Transverse colon (tissue), 4 donors: ENCODE results near the gene GNAO1.

Experiments used
- EP300 ChIP-seq: sonication (generic); formaldehyde crosslinking; IDR thresholded peaks from one replicate; pipeline ENCODE4 v1.6.1; 2017; ENCODE audit warnings: antibody characterized with exemption, low read depth
- POLR2AphosphoS5 ChIP-seq, 3 donors: sonication (generic); formaldehyde crosslinking; IDR thresholded peaks; one replicate each; pipeline ENCODE4 v1.6.1; 2016; ENCODE audit warnings: antibody characterized with exemption in 3 of 3
- TF ChIP-seq, protein P1 (sequence below), 5 experiments: fragments of 200-600 bp in 3 of 5; fragments of 450-650 bp in 2 of 5; sonication (generic) in 3 of 5; IDR thresholded peaks; 1 replicate in 2 of 5; 2 replicates in 3 of 5; pipeline ENCODE4 v1.5.1; 2016 to 2017; ENCODE audit warnings: antibody characterized with exemption in 5 of 5, inconsistent platforms in 3 of 5, mild to moderate bottlenecking in 2 of 5, moderate library complexity in 1 of 5

GRCh38 chr16:56191835-56192634, 746 bp downstream of the GNAO1 start:
- TF ChIP-seq POLR2AphosphoS5 (IDR thresholded peaks at IDR 0.05): no peak
- TF ChIP-seq, protein P1, sequence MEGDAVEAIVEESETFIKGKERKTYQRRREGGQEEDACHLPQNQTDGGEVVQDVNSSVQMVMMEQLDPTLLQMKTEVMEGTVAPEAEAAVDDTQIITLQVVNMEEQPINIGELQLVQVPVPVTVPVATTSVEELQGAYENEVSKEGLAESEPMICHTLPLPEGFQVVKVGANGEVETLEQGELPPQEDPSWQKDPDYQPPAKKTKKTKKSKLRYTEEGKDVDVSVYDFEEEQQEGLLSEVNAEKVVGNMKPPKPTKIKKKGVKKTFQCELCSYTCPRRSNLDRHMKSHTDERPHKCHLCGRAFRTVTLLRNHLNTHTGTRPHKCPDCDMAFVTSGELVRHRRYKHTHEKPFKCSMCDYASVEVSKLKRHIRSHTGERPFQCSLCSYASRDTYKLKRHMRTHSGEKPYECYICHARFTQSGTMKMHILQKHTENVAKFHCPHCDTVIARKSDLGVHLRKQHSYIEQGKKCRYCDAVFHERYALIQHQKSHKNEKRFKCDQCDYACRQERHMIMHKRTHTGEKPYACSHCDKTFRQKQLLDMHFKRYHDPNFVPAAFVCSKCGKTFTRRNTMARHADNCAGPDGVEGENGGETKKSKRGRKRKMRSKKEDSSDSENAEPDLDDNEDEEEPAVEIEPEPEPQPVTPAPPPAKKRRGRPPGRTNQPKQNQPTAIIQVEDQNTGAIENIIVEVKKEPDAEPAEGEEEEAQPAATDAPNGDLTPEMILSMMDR (IDR thresholded peaks at IDR 0.05): no peak
- TF ChIP-seq EP300: no peak
